GM12873 (cell line): ENCODE data around the gene GNG13.

Experiments
- CTCF ChIP-seq: IDR thresholded peaks from 2 replicates; pipeline ENCODE4 v1.5.1; 2012; ENCODE audit warnings: low read depth, mild to moderate bottlenecking, moderate library complexity, low read length, control low read depth; ENCODE audit not compliant: insufficient read depth; ENCODE audit errors: missing control alignments

GNG13 gene

GRCh38 chr16:815861-816260 is 15.3 kb upstream of the GNG13 start:
- TF ChIP-seq CTCF: no peak

- no peak for TF ChIP-seq CTCF
Measured at GRCh38 chr16:814974-815373, 14.4 kb upstream of the GNG13 start.

GRCh38 chr16:813916-814412 is 13.4 kb upstream of the GNG13 start:
- TF ChIP-seq CTCF: no peak

- peak; percentile 60 for TF ChIP-seq CTCF
Measured at GRCh38 chr16:813204-813915, 12.8 kb upstream of the GNG13 start.

GRCh38 chr16:808085-808386 is 7.5 kb upstream of the GNG13 start:
- no peak for TF ChIP-seq CTCF

- no peak for TF ChIP-seq CTCF
Measured at GRCh38 chr16:807347-808084, 7.0 kb upstream of the GNG13 start.

- no peak for TF ChIP-seq CTCF
Measured at GRCh38 chr16:805474-805873, 4.9 kb upstream of the GNG13 start.
